H9 (cell line): ENCODE results near the gene SMAP1. TPM values are rescaled to one million over a fixed set of nuclear protein-coding genes. Genes with fewer than 3 reads are reported as not detected.

Experiments used
- DNase-seq: peaks from one replicate; pipeline ENCODE4 v3.0.0-alpha.2; 2017
- H2AFZ ChIP-seq: one replicate; pipeline ENCODE4 v1.6.1; 2013; ENCODE audit warnings: mild to moderate bottlenecking, low read length, control low read depth, moderate library complexity
- H2AK5ac ChIP-seq: 2 replicates; pipeline ENCODE4 v1.6.1; 2013; ENCODE audit warnings: low read length, control low read depth, mixed read lengths; ENCODE audit not compliant: insufficient read length
- H2BK120ac ChIP-seq: one replicate; pipeline ENCODE4 v1.6.1; 2013; ENCODE audit warnings: low read depth, mild to moderate bottlenecking, low read length, control low read depth, inconsistent platforms; ENCODE audit not compliant: poor library complexity, severe bottlenecking
- H2BK12ac ChIP-seq: 2 replicates; pipeline ENCODE4 v1.6.1; 2013; ENCODE audit warnings: low read length, control low read depth, mixed read lengths, low read depth; ENCODE audit not compliant: insufficient read length
- H2BK15ac ChIP-seq: 2 replicates; pipeline ENCODE4 v1.6.1; 2013; ENCODE audit warnings: low read depth, low read length, control low read depth
- H2BK20ac ChIP-seq: one replicate; pipeline ENCODE4 v1.6.1; 2013; ENCODE audit warnings: low read depth, mild to moderate bottlenecking, low read length, control low read depth, inconsistent platforms; ENCODE audit not compliant: poor library complexity, severe bottlenecking
- H2BK5ac ChIP-seq: 2 replicates; pipeline ENCODE4 v1.6.1; 2013; ENCODE audit warnings: low read length, control low read depth, mixed read lengths; ENCODE audit not compliant: insufficient read length
- H3K14ac ChIP-seq: 2 replicates; pipeline ENCODE4 v1.6.1; 2013; ENCODE audit warnings: low read length, control low read depth; ENCODE audit not compliant: insufficient read depth
- H3K18ac ChIP-seq: 2 replicates; pipeline ENCODE4 v1.6.1; 2013; ENCODE audit warnings: low read depth, mild to moderate bottlenecking, mixed read lengths, low read length, control low read depth; ENCODE audit not compliant: insufficient read length
- H3K23ac ChIP-seq: 2 replicates; pipeline ENCODE4 v1.6.1; 2013; ENCODE audit warnings: low read length, control low read depth, mixed read lengths, low read depth; ENCODE audit not compliant: insufficient read length
- H3K23me2 ChIP-seq: 2 replicates; pipeline ENCODE4 v1.6.1; 2013; ENCODE audit warnings: low read depth, mild to moderate bottlenecking, mixed read lengths, low read length, control low read depth; ENCODE audit not compliant: insufficient read length, poor library complexity, severe bottlenecking
- H3K27ac ChIP-seq: 2 replicates; pipeline ENCODE4 v1.5.1; 2013; ENCODE audit warnings: low read length, control low read depth, mixed read lengths, low read depth; ENCODE audit not compliant: insufficient read length
- H3K27me3 ChIP-seq: 2 replicates; pipeline ENCODE4 v1.6.1; 2013; ENCODE audit warnings: low read length, control low read depth, inconsistent platforms; ENCODE audit not compliant: insufficient read depth
- H3K4ac ChIP-seq: 2 replicates; pipeline ENCODE4 v1.6.1; 2013; ENCODE audit warnings: low read depth, mild to moderate bottlenecking, control low read depth, inconsistent platforms, low read length, moderate library complexity
- H3K4me1 ChIP-seq: 2 replicates; pipeline ENCODE4 v1.6.1; 2013; ENCODE audit warnings: low read length, control low read depth, inconsistent platforms; ENCODE audit not compliant: insufficient read depth
- H3K4me2 ChIP-seq: 2 replicates; pipeline ENCODE4 v1.6.1; 2013; ENCODE audit warnings: low read length, control low read depth, mixed read lengths; ENCODE audit not compliant: insufficient read length, insufficient read depth
- H3K56ac ChIP-seq: 2 replicates; pipeline ENCODE4 v1.6.1; 2013; ENCODE audit warnings: low read depth, mild to moderate bottlenecking, mixed read lengths, low read length, control low read depth; ENCODE audit not compliant: insufficient read length
- H3K79me1 ChIP-seq: 2 replicates; pipeline ENCODE4 v1.6.1; 2013; ENCODE audit warnings: low read depth, mild to moderate bottlenecking, moderate library complexity, low read length, control low read depth, inconsistent platforms; ENCODE audit not compliant: insufficient read depth, poor library complexity, severe bottlenecking
- H3K79me2 ChIP-seq: 2 replicates; pipeline ENCODE4 v1.6.1; 2013; ENCODE audit warnings: low read length, control low read depth, inconsistent platforms; ENCODE audit not compliant: insufficient read depth
- H3K9ac ChIP-seq: 2 replicates; pipeline ENCODE4 v1.6.1; 2013; ENCODE audit warnings: low read length, control low read depth, mixed read lengths; ENCODE audit not compliant: insufficient read length; ENCODE audit errors: extremely low read depth
- H3K9me3 ChIP-seq: one replicate; pipeline ENCODE4 v1.6.1; 2013; ENCODE audit warnings: low read depth, low read length, inconsistent platforms; ENCODE audit not compliant: control insufficient read depth
- H3T11ph ChIP-seq: one replicate; pipeline ENCODE4 v1.6.1; 2013; ENCODE audit warnings: mild to moderate bottlenecking, low read length, control low read depth, inconsistent platforms
- H4K20me1 ChIP-seq: one replicate; pipeline ENCODE4 v1.6.1; 2013; ENCODE audit not compliant: control insufficient read depth, insufficient read length, insufficient read depth
- H4K5ac ChIP-seq: 2 replicates; pipeline ENCODE4 v1.6.1; 2013; ENCODE audit warnings: low read depth, mild to moderate bottlenecking, mixed read lengths, low read length, control low read depth; ENCODE audit not compliant: insufficient read length
- H4K8ac ChIP-seq: replicated peaks from 2 replicates; pipeline ENCODE4 v1.6.1; 2013; ENCODE audit warnings: low read length, control low read depth, mixed read lengths, low read depth; ENCODE audit not compliant: insufficient read length
- H4K91ac ChIP-seq: 2 replicates; pipeline ENCODE4 v1.6.1; 2013; ENCODE audit warnings: low read depth, mild to moderate bottlenecking, moderate library complexity, mixed read lengths, low read length, control low read depth; ENCODE audit not compliant: insufficient read length
- H3K27ac Mint-ChIP-seq, 3 experiments: 2 replicates in 2 of 3; 3 replicates in 1 of 3; pipeline ENCODE4 v1.8.0; 2020 to 2021; ENCODE audit warnings: mixed read lengths in 3 of 3, mild to moderate bottlenecking in 1 of 3, moderate library complexity in 1 of 3
- H3K27me3 Mint-ChIP-seq: 2 replicates; pipeline ENCODE4 v1.8.0; 2021; ENCODE audit warnings: low read depth, mild to moderate bottlenecking, moderate library complexity, mixed read lengths
- H3K36me3 Mint-ChIP-seq, 3 experiments: 2 replicates in 2 of 3; 3 replicates in 1 of 3; pipeline ENCODE4 v1.8.0; 2020 to 2021; ENCODE audit warnings: low read depth in 3 of 3, mixed read lengths in 3 of 3; ENCODE audit not compliant: insufficient read depth in 1 of 3
- H3K4me1 Mint-ChIP-seq, 2 experiments: 2 replicates each; pipeline ENCODE4 v1.8.0; 2020; ENCODE audit warnings: mixed read lengths in 2 of 2
- H3K4me3 Mint-ChIP-seq, 2 experiments: 2 replicates in 1 of 2; 3 replicates in 1 of 2; pipeline ENCODE4 v1.8.0; 2020 to 2021; ENCODE audit warnings: mild to moderate bottlenecking in 2 of 2, mixed read lengths in 2 of 2, moderate library complexity in 1 of 2
- H3K9me3 Mint-ChIP-seq, 2 experiments: 2 replicates in 1 of 2; 3 replicates in 1 of 2; pipeline ENCODE4 v1.8.0; 2020; ENCODE audit warnings: mild to moderate bottlenecking in 2 of 2, mixed read lengths in 2 of 2, moderate library complexity in 1 of 2
- WGBS: extraction: QIAGEN DNeasy Blood & Tissue Kit; methylation state at CpG from one replicate; pipeline ENCODE4 v1.1.7; 2013; ENCODE audit warnings: missing lambda C conversion rate, low lambda C conversion rate, mixed read lengths; ENCODE audit not compliant: insufficient read length; ENCODE audit errors: extremely low coverage; 5-methylcytosine and 5-hydroxymethylcytosine counted together
- total RNA-seq: library from RNA; stranded (reverse); gene quantifications from 2 replicates; pipeline ENCODE4 v1.2.1, GENCODE V29; 2021
- TF ChIP-seq, protein P1 (sequence below): fragments of 200-600 bp; sonication (generic); conservative IDR thresholded peaks from 3 replicates; pipeline ENCODE4 v1.8.0; 2021; ENCODE audit warnings: antibody characterized with exemption, mild to moderate bottlenecking

SMAP1 gene
- total RNA-seq, 1 experiment from 2014 or later = 29.3 TPM

DNA sequence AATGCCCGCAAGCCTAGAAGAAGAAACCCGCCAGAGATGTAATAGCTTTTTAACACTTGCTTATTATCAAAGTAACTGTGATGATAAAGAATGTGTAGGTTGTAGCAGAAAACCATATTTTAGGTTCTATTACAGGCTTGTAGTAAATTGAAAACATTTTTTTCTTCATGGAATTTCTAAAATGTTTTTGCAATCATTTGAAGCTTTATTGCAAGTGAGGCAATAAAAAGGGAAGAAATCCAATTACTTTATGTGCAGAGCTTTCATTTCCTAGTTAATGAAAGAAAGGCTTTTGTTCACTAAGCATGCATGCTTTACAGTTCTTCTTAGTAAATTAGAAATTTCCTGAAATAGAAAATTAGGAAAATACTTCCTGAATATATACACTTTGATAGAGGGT lies 154.1 kb downstream of the SMAP1 start:
- Histone ChIP-seq H2AK5ac (no peak overlapping the region), H3K23ac (no peak overlapping the region), H3K14ac (no peak overlapping the region), H2BK12ac (no peak overlapping the region), H2BK120ac (no peak overlapping the region), H3K79me2 (no peaks in the 10 kb centered on the region), H3K56ac (no peak overlapping the region), H3K27ac (no peak overlapping the region), H3K23me2 (no peaks in the 10 kb centered on the region), H3K4me1 (no peaks in the 10 kb centered on the region), H2BK20ac (no peak overlapping the region), H3K4ac (no peak overlapping the region), H3K18ac (no peak overlapping the region), H3K4me2 (no peak overlapping the region), H3K79me1 (no peaks in the 10 kb centered on the region), H2BK5ac (no peak overlapping the region), H3T11ph (no peak overlapping the region), H3K9me3 (no peaks in the 10 kb centered on the region), H4K20me1 (no peaks in the 10 kb centered on the region), H4K5ac (no peak overlapping the region), H2AFZ (no peak overlapping the region), H4K8ac (no peak overlapping the region), H4K91ac (no peak overlapping the region), H2BK15ac (no peak overlapping the region), H3K27me3 (no peaks in the 10 kb centered on the region), H3K9ac (no peak overlapping the region)
- H3K4me1 Mint-ChIP-seq = no peaks in the 10 kb centered on the region
- DNase-seq = no peak
- TF ChIP-seq, protein P1, sequence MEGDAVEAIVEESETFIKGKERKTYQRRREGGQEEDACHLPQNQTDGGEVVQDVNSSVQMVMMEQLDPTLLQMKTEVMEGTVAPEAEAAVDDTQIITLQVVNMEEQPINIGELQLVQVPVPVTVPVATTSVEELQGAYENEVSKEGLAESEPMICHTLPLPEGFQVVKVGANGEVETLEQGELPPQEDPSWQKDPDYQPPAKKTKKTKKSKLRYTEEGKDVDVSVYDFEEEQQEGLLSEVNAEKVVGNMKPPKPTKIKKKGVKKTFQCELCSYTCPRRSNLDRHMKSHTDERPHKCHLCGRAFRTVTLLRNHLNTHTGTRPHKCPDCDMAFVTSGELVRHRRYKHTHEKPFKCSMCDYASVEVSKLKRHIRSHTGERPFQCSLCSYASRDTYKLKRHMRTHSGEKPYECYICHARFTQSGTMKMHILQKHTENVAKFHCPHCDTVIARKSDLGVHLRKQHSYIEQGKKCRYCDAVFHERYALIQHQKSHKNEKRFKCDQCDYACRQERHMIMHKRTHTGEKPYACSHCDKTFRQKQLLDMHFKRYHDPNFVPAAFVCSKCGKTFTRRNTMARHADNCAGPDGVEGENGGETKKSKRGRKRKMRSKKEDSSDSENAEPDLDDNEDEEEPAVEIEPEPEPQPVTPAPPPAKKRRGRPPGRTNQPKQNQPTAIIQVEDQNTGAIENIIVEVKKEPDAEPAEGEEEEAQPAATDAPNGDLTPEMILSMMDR = no peak
- no peak overlapping the region for H3K27ac Mint-ChIP-seq
- H3K27me3 Mint-ChIP-seq = no peaks in the 10 kb centered on the region
- H3K9me3 Mint-ChIP-seq = no peaks in the 10 kb centered on the region
- no peak overlapping the region for H3K4me3 Mint-ChIP-seq
- no peaks in the 10 kb centered on the region for H3K36me3 Mint-ChIP-seq
- WGBS = no CpG with 5 or more reads among the region's 2 CpGs
